Measurements from ENCODE around the gene HOXA3. TPM values are rescaled to one million over a fixed set of nuclear protein-coding genes. Genes with fewer than 3 reads are reported as not detected.
A peak's percentile ranks its signal among the peaks of the same experiment; 100 is the strongest.

The HOXA3 gene
- total RNA-seq, 1 donor from 2014 or later: not detected

- no peaks in the 10 kb centered on the region for H3K79me2 ChIP-seq (ENCODE audit: low read depth)
- H4K20me1 ChIP-seq (ENCODE audit: low read depth): peaks cover 93% of the 10 kb centered on the region
- no peak overlapping the region for H3K4me2 ChIP-seq
- no peaks in the 10 kb centered on the region for H3K9me3 ChIP-seq (ENCODE audit: low read depth)
- H2AFZ ChIP-seq (replicated peaks): no peak overlapping the region
- no peaks in the 10 kb centered on the region for H3K36me3 ChIP-seq
- peaks cover 100% of the 10 kb centered on the region for H3K27me3 ChIP-seq
- Mint-ChIP-seq H3K27ac (no peak overlapping the region), H3K36me3 (no peaks in the 10 kb centered on the region), H3K27me3 (ENCODE audit: insufficient read depth, low read depth) (peaks cover 91% of the 10 kb centered on the region), H3K9me3 (no peaks in the 10 kb centered on the region), H3K4me1 (no peaks in the 10 kb centered on the region), H3K4me3 (no peak overlapping the region)
- no peaks in the 10 kb centered on the region for H3K4me1 ChIP-seq
- peak; percentile 50 for DNase-seq (ENCODE audit: low spot score)
- TF ChIP-seq EZH2phosphoT487 (IDR thresholded peaks at IDR 0.05): peak; percentile 99
- TF ChIP-seq EZH2 (IDR thresholded peaks at IDR 0.05): peak; percentile 100
- no peak for TF ChIP-seq CTCF (IDR thresholded peaks at IDR 0.05)
- H3K4me3 ChIP-seq: no peak overlapping the region
- no peak overlapping the region for H3K9ac ChIP-seq
- no peak overlapping the region for H3K27ac ChIP-seq
- H3F3A ChIP-seq (ENCODE audit: low read depth): peaks cover 13% of the 10 kb centered on the region
These were observed 37.0 kb downstream of the HOXA3 start for GRCh38 chr7:27115221-27116026.

GRCh38 chr7:27114881-27115220 lies 37.5 kb downstream of the HOXA3 start:
- no peak overlapping the region for H3K27ac Mint-ChIP-seq
- no peaks in the 10 kb centered on the region for H3K4me1 Mint-ChIP-seq
- H3K4me3 Mint-ChIP-seq: no peak overlapping the region
- Histone ChIP-seq H3K4me3 (no peak overlapping the region), H3K27ac (no peak overlapping the region), H3K4me2 (no peak overlapping the region), H3K9ac (no peak overlapping the region), H3K9me3 (ENCODE audit: low read depth) (no peaks in the 10 kb centered on the region), H2AFZ (replicated peaks) (no peak overlapping the region), H3K79me2 (ENCODE audit: low read depth) (no peaks in the 10 kb centered on the region), H3F3A (ENCODE audit: low read depth) (peaks cover 13% of the 10 kb centered on the region), H3K36me3 (no peaks in the 10 kb centered on the region), H3K27me3 (peaks cover 100% of the 10 kb centered on the region), H3K4me1 (no peaks in the 10 kb centered on the region), H4K20me1 (ENCODE audit: low read depth) (peaks cover 94% of the 10 kb centered on the region)
- no peaks in the 10 kb centered on the region for H3K9me3 Mint-ChIP-seq
- peaks cover 90% of the 10 kb centered on the region for H3K27me3 Mint-ChIP-seq (ENCODE audit: insufficient read depth, low read depth)
- H3K36me3 Mint-ChIP-seq: no peaks in the 10 kb centered on the region
- DNase-seq (ENCODE audit: low spot score): no peak
- TF ChIP-seq EZH2phosphoT487 (IDR thresholded peaks at IDR 0.05): no peak
- peak; percentile 78 for TF ChIP-seq EZH2 (IDR thresholded peaks at IDR 0.05)

- Mint-ChIP-seq H3K36me3 (no peaks in the 10 kb centered on the region), H3K27ac (no peak overlapping the region), H3K9me3 (peaks cover 3% of the 10 kb centered on the region), H3K4me3 (no peak overlapping the region), H3K4me1 (no peaks in the 10 kb centered on the region), H3K27me3 (ENCODE audit: insufficient read depth, low read depth) (peaks cover 90% of the 10 kb centered on the region)
- TF ChIP-seq EZH2 (IDR thresholded peaks at IDR 0.05) (no peak), EZH2phosphoT487 (IDR thresholded peaks at IDR 0.05) (no peak), CTCF (IDR thresholded peaks at IDR 0.05) (no peak)
- Histone ChIP-seq H3K4me2 (no peak overlapping the region), H3K79me2 (ENCODE audit: low read depth) (no peaks in the 10 kb centered on the region), H3F3A (ENCODE audit: low read depth) (peaks cover 13% of the 10 kb centered on the region), H3K9ac (no peak overlapping the region), H3K4me1 (no peaks in the 10 kb centered on the region), H3K27ac (no peak overlapping the region), H3K4me3 (no peak overlapping the region), H2AFZ (replicated peaks) (no peak overlapping the region), H3K9me3 (ENCODE audit: low read depth) (no peaks in the 10 kb centered on the region), H4K20me1 (ENCODE audit: low read depth) (peaks cover 94% of the 10 kb centered on the region), H3K27me3 (peaks cover 100% of the 10 kb centered on the region), H3K36me3 (no peaks in the 10 kb centered on the region)
- DNase-seq (ENCODE audit: low spot score): no peak
These were observed 38.2 kb downstream of the HOXA3 start for GRCh38 chr7:27113991-27114769.

Measured in neural progenitor cell (in vitro differentiated cells).